HUES6 (cell line): ENCODE results near the gene TRHDE.
"Not testable (repeated sequence)": the region's sequence is repeated elsewhere in the genome, so short reads cannot be mapped to it uniquely, and the experiment has no call there.

Experiments used
- H3K27ac ChIP-seq: 2 replicates; pipeline ENCODE4 v1.7.0; 2013; ENCODE audit warnings: low read depth, mild to moderate bottlenecking, low read length, inconsistent platforms
- H3K27me3 ChIP-seq: 2 replicates; pipeline ENCODE4 v1.6.1; 2013; ENCODE audit warnings: low read length; ENCODE audit not compliant: control insufficient read depth, insufficient read depth
- H3K36me3 ChIP-seq: 2 replicates; pipeline ENCODE4 v1.6.1; 2013; ENCODE audit warnings: low read length; ENCODE audit not compliant: control insufficient read depth, insufficient read depth
- H3K4me1 ChIP-seq: 2 replicates; pipeline ENCODE4 v1.6.1; 2013; ENCODE audit warnings: low read length; ENCODE audit not compliant: control insufficient read depth, insufficient read depth
- H3K4me3 ChIP-seq: 2 replicates; pipeline ENCODE4 v1.5.1; 2013; ENCODE audit warnings: low read depth, low read length
- H3K9ac ChIP-seq: one replicate; pipeline ENCODE4 v1.6.1; 2013; ENCODE audit warnings: mild to moderate bottlenecking, low read length
- H3K9me3 ChIP-seq: 2 replicates; pipeline ENCODE4 v1.6.1; 2013; ENCODE audit warnings: low read depth, low read length; ENCODE audit not compliant: control insufficient read depth, insufficient read depth

Gene TRHDE

DNA sequence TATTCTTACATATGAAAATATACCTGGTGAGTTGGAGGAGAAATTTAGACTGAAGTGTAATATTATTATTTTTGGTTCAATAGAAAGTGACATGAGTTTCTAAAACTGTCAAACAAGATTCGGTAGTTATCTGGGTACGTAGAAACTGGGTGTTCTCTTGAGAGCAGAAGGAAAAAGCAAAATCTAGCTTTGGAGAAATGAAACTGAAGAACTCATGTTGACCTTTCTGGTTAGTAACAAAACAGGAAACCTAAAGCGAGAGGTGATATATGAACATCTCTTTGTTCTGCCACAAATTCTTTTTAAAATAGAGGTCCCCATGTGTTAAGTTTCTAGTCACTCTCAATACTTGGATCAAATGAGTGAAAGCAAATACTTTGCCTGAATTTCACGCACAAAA lies 401.7 kb downstream of the TRHDE start:
- Histone ChIP-seq H3K9me3 (no peaks in the 10 kb centered on the region), H3K4me3 (no peak overlapping the region), H3K9ac (no peak overlapping the region), H3K36me3 (no peaks in the 10 kb centered on the region), H3K4me1 (peaks cover 5% of the 10 kb centered on the region; the same call in 1 of the 2 replicates), H3K27ac (no peak overlapping the region), H3K27me3 (no peaks in the 10 kb centered on the region)

DNA sequence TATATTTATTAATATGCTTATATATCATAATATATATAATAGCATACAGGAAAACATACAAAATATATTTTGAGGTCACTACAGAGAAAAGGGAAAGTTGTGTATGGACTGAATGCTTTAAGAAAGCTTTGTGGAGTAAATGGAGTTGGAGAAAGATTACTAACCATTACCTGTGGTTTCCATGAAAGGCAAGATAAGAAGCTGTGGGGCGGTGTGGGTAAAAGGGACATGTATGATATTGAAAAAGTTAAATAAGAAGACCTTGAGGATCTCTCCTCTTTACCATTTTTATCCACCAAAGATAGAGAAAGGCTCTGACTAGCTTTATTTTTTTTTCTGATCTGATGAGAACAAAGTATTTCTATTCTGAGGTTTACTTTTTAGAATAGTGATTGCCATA lies 404.4 kb downstream of the TRHDE start:
- Histone ChIP-seq H3K27me3 (no peaks in the 10 kb centered on the region), H3K27ac (no peak overlapping the region), H3K36me3 (no peaks in the 10 kb centered on the region), H3K9ac (no peak overlapping the region), H3K4me3 (no peak overlapping the region), H3K4me1 (peaks cover 6% of the 10 kb centered on the region; the same call in 1 of the 2 replicates), H3K9me3 (no peaks in the 10 kb centered on the region)

DNA sequence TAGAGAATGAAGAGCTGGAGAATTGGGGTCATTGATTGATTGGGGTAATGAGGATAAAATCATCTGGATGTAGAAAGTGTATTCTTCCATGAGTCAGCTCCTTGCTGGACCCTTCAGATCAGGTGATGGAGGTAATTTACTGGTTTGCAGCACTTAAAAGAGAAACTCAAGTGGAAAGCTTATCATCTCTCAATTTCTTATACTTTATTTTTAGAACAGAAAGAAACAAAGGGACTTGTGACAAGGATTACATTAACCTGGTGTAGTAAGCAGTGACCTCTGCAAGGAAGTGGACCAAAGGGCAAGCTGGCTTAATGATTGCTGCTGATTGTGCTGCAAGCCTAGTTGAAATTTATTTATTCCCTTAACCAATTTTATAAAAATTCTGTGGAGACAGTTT lies 405.0 kb downstream of the TRHDE start:
- Histone ChIP-seq H3K27ac (no peak overlapping the region), H3K36me3 (no peaks in the 10 kb centered on the region), H3K9me3 (no peaks in the 10 kb centered on the region), H3K9ac (no peak overlapping the region), H3K4me3 (no peak overlapping the region), H3K27me3 (no peaks in the 10 kb centered on the region), H3K4me1 (peaks cover 6% of the 10 kb centered on the region; the same call in 1 of the 2 replicates)

DNA sequence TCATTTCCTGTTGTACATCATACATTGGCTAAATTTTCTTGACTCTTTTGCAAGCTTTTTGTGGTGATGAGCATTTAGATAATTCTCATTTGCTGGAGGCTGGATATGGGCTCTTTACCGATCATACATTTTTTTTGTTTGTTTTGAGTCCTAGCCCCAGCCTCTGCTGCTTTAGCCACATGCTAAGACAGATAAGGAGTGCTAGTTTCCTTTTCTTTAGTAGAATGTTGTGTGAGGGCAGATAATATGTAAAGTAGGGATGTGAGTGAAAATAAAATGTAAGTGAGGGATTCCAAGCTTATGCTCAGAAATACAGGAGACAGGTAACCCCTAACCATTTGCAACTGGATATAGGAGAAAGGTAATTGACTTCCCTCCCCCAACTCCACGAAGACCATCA lies 405.7 kb downstream of the TRHDE start:
- Histone ChIP-seq H3K27me3 (no peaks in the 10 kb centered on the region), H3K27ac (no peak overlapping the region), H3K36me3 (no peaks in the 10 kb centered on the region), H3K4me3 (no peak overlapping the region), H3K4me1 (peaks cover 6% of the 10 kb centered on the region; the same call in 1 of the 2 replicates), H3K9ac (no peak overlapping the region), H3K9me3 (no peaks in the 10 kb centered on the region)

DNA sequence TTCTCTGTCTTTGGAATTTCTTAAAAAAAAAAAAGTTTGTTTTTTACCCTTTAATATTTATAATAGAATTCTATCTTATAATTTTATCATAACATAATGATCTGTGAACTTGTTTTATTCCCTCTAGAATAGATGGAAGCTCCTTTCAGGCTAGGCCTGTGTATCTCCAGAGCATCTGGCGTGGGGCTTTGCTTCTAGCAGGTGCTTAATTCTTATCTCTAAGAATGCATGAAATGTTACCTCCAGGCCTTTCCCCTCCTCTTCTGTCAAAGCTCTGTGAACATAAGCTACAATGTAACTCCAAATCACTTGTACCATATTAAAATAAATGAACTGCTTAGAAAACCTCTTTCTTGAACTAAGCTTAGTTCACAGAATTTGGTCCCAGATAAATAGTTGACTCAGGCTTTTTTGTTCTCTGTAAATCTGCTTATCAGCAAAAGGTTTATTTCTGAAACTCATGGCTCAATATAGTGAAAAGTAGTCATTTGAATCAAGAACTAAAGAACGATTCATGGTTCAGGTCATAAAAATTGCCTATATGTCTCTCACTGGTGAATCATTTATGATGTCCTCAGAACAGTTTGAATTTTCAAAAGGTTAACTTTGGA lies 407.1 kb downstream of the TRHDE start:
- Histone ChIP-seq H3K4me1 (peaks cover 6% of the 10 kb centered on the region; the same call in 1 of the 2 replicates), H3K27ac (no peak overlapping the region), H3K9me3 (no peaks in the 10 kb centered on the region), H3K36me3 (no peaks in the 10 kb centered on the region), H3K27me3 (no peaks in the 10 kb centered on the region), H3K9ac (no peak overlapping the region), H3K4me3 (no peak overlapping the region)

DNA sequence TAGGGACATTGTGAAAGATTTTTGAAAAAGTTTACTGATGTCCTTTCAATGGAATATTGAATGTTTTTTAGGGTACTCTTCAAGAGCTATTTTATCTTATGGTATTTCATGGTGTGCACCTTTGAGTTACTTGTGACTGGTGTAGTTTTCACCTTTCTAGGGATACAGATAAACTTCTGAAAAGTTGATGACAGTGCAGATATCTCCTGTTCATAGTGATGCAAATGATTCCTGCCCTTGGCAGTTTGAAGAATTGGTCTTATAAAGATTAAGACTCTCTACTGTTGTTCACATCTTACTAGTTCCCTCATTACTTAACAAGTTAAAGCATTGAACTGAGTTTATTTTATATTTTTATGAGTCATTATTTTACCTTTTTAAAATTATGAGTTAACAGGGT lies 408.9 kb downstream of the TRHDE start:
- Histone ChIP-seq H3K4me3 (no peak overlapping the region), H3K9me3 (no peaks in the 10 kb centered on the region), H3K9ac (no peak overlapping the region), H3K27me3 (no peaks in the 10 kb centered on the region), H3K27ac (no peak overlapping the region), H3K4me1 (peaks cover 6% of the 10 kb centered on the region; the same call in 1 of the 2 replicates), H3K36me3 (no peaks in the 10 kb centered on the region)

DNA sequence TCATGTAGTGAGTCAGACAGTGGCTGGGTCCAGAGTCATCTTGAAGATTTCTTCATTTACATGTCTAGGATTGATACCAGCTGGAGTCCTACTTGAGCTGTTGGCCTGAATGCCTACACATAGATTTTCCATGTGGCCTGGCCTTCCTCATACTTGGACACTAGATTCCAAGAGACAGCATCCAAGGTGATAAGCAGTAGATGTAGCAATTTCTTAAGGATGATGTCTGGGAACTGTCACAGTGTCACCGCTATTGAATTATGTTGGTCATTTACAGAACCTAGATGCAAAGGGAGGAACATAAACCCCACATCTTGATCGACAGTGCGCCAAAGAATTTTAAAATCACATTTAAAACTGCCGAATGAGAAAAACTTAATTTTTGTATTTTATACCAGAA lies 412.3 kb downstream of the TRHDE start:
- Histone ChIP-seq H3K4me1 (no peaks in the 10 kb centered on the region), H3K9ac (no peak overlapping the region), H3K4me3 (no peak overlapping the region), H3K36me3 (no peaks in the 10 kb centered on the region), H3K27ac (no peak overlapping the region), H3K27me3 (no peaks in the 10 kb centered on the region), H3K9me3 (no peaks in the 10 kb centered on the region)

DNA sequence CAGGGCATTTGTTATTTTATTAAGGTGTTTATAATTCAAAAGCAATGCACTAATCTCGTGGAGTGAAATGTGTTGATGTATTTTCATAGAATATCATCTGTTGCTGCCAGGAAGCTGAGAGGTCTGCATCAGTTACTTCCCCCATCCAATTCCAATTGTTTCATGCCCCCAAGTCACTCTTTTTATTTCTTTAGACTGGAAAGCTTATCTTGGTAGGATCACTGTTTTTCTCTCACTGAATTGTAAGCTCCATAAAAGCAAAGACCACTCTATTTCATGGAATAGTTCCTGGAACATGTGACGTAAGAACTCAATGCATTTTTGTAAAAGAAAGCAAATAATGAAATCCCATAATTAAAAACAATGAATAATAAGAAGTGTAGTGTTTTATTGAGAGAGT lies 420.2 kb downstream of the TRHDE start:
- peaks cover 8% of the 10 kb centered on the region; the same call in 1 of the 2 replicates for H3K9me3 ChIP-seq
- H3K36me3 ChIP-seq: no peaks in the 10 kb centered on the region
- H3K9ac ChIP-seq: no peak overlapping the region
- no peaks in the 10 kb centered on the region; the same call in 1 of the 2 replicates for H3K4me1 ChIP-seq
- H3K4me3 ChIP-seq: no peak overlapping the region
- no peaks in the 10 kb centered on the region for H3K27me3 ChIP-seq
- no peak overlapping the region for H3K27ac ChIP-seq

DNA sequence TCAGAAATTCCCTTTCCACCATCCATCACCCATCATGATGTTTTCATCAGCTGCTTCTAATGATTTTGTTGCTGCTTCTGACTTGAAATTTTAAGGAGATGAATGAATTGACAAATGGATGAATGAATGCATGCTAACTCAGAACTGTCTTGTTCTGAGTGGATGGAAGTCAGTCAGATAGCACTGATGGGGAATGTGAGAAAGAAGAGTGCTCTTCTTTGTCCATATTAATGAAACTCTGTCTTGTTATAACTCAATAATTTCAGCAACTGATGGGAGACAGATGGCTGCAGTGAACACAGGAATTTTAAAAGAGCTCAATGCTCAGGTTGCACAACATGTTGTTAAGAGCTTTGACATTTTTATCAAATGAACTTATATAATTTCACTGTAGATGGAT lies 422.0 kb downstream of the TRHDE start:
- no peaks in the 10 kb centered on the region; the same call in 1 of the 2 replicates for H3K4me1 ChIP-seq

DNA sequence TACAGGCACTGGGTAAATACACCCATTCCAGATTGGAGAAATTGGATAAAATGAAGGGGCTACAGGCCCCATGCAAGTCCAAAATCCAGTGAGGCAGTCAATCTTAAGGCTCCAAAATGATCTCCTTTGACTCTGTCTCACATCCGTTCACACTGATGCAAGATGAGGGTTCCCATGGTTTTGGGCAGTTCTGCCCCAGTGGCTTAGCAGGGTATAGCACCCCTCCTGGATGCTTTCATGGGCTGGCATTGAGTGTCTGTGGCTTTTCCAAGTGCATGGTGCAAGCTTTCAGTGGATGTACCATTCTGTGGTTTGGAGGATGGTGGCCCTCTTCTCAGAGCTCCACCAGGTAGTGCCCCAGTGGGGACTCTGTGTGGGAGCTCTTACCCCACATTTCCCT lies 427.2 kb downstream of the TRHDE start:
- Histone ChIP-seq H3K4me1 (peaks cover 2% of the 10 kb centered on the region; the same call in 1 of the 2 replicates), H3K27me3 (no peaks in the 10 kb centered on the region), H3K4me3 (no peak overlapping the region), H3K9me3 (peaks cover 38% of the 10 kb centered on the region), H3K36me3 (no peaks in the 10 kb centered on the region; the same call in 1 of the 2 replicates), H3K9ac (no peak overlapping the region), H3K27ac (no peak overlapping the region)

More for the DNA sequence above, 422.0 kb downstream of the TRHDE start:
- Histone ChIP-seq H3K27me3 (no peaks in the 10 kb centered on the region), H3K9me3 (peaks cover 17% of the 10 kb centered on the region; the same call in 1 of the 2 replicates), H3K4me3 (no peak overlapping the region), H3K9ac (no peak overlapping the region), H3K27ac (no peak overlapping the region), H3K36me3 (no peaks in the 10 kb centered on the region)

DNA sequence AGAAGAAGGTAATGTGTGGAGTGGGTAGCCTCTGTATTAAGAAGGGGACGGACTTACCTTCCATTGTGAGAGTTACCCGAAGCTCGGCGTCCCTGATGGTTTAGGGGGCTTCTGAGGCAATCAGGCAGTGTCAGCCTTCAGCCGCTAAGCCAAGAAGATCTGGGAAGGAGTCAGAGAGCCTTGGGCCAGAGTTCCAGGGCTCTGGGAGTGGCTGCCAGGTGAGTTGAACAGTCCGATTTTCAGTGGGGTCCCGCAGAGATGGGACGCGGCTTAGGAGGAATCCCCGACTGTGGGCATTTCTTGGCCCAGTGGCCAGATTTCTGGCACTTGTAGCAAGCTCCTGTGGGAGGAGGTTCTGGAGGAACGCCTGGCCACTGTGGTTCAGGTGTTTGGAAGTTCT lies 439.9 kb downstream of the TRHDE start:
- peaks cover 37% of the 10 kb centered on the region; the same call in 1 of the 2 replicates for H3K36me3 ChIP-seq
- H3K4me1 ChIP-seq, H3K9ac ChIP-seq, H3K27ac ChIP-seq, H3K27me3 ChIP-seq, H3K9me3 ChIP-seq, H3K4me3 ChIP-seq: not testable (repeated sequence)
